K562 (cell line): ENCODE results near the gene PLA2G4C. TPM values are rescaled to one million over a fixed set of nuclear protein-coding genes. Genes with fewer than 3 reads are reported as not detected.

Experiments used
- ATAC-seq: fragments of 200-7000 bp; cut with Tn5 transposase; 3 replicates; pipeline ENCODE4 v1.9.1; 2020; ENCODE audit warnings: moderate library complexity
- BruUV-seq: library from RNA; stranded (reverse); fragments of 400-500 nt; replicated peaks from 2 replicates; lab custom pipeline; 2021; lab: Mats Ljungman, UMichigan
- CTCF ChIA-PET: fragments of 300-600 bp; formaldehyde crosslinking; extraction: SDS; loops from one replicate; lab custom pipeline; 2021; ENCODE audit warnings: low intra/inter-chr PET ratio; lab: Yijun Ruan, JAX
- POLR2A ChIA-PET: fragments of 300-600, 350-650 bp; sonication (Branson Sonifier 250); formaldehyde crosslinking; extraction: SDS; loops from one replicate; lab custom pipeline; 2021; ENCODE audit warnings: antibody characterized with exemption, inconsistent platforms; lab: Yijun Ruan, JAX
- DNase-seq, 4 experiments: peaks; one replicate each; pipeline versions ENCODE4 v3.0.0 to v3.0.0-alpha.2; 2011 to 2018; ENCODE audit warnings: low spot score in 3 of 4, mixed read lengths in 3 of 4; ENCODE audit errors: extremely low read depth in 1 of 4
- FAIRE-seq: peaks from 2 replicates; lab custom pipeline; 2011; peaks lifted over from hg19 to GRCh38; lab: Jason Lieb, UNC
- H2AFZ ChIP-seq: 2 replicates; pipeline ENCODE4 v1.6.0; 2011; ENCODE audit warnings: low read depth, low read length, control low read depth, inconsistent platforms
- H3K27ac ChIP-seq: fragments of 200-600 bp; 3 replicates; pipeline ENCODE4 v1.8.0; 2011; ENCODE audit warnings: low read depth, mild to moderate bottlenecking, control low read depth, inconsistent platforms, low read length, moderate library complexity, mixed read lengths; ENCODE audit errors: extremely low read depth
- H3K27me3 ChIP-seq, 2 experiments: fragments of 300-600 bp in 1 of 2; 2 replicates in 1 of 2; 3 replicates in 1 of 2; pipeline versions ENCODE4 v1.6.0 to v1.8.0; 2011; ENCODE audit warnings: inconsistent platforms in 2 of 2, low read length in 2 of 2, mild to moderate bottlenecking in 1 of 2, mixed read lengths in 1 of 2, moderate library complexity in 1 of 2; ENCODE audit not compliant: control insufficient read depth in 2 of 2, insufficient read depth in 2 of 2
- H3K36me3 ChIP-seq: fragments of 300-600 bp; 3 replicates; pipeline ENCODE4 v1.8.0; 2011; ENCODE audit warnings: mild to moderate bottlenecking, low read length, inconsistent platforms; ENCODE audit not compliant: control insufficient read depth, insufficient read depth
- H3K4me1 ChIP-seq, 2 experiments: fragments of 200-600 bp in 1 of 2; replicated peaks in 1 of 2; 2 replicates in 1 of 2; 3 replicates in 1 of 2; pipeline versions ENCODE4 v1.5.1 to v1.8.0; 2011; ENCODE audit warnings: inconsistent platforms in 2 of 2, low read length in 2 of 2, mild to moderate bottlenecking in 1 of 2, mixed read lengths in 1 of 2, moderate library complexity in 1 of 2; ENCODE audit not compliant: control insufficient read depth in 2 of 2, insufficient read depth in 2 of 2
- H3K4me2 ChIP-seq: 2 replicates; pipeline ENCODE4 v1.6.1; 2011; ENCODE audit warnings: low read length, control low read depth, inconsistent platforms, mixed read lengths; ENCODE audit not compliant: insufficient read depth
- H3K4me3 ChIP-seq: fragments of 200-600 bp; sonication (generic), shearing (Covaris generic); 2 replicates; pipeline ENCODE4 v1.5.1; 2016; ENCODE audit warnings: control low read depth, inconsistent platforms
- H3K79me2 ChIP-seq: fragments of 200-600 bp; 3 replicates; pipeline ENCODE4 v1.8.0; 2011; ENCODE audit warnings: low read length, inconsistent platforms; ENCODE audit not compliant: control insufficient read depth, insufficient read depth
- H3K9ac ChIP-seq, 2 experiments: 2 replicates each; pipeline versions ENCODE4 v1.6.0 to v1.6.1; 2011; ENCODE audit warnings: low read depth in 2 of 2, low read length in 2 of 2, control low read depth in 1 of 2, inconsistent platforms in 1 of 2, mild to moderate bottlenecking in 1 of 2, mixed read lengths in 1 of 2; ENCODE audit not compliant: insufficient read depth in 1 of 2
- H3K9me1 ChIP-seq: one replicate; pipeline ENCODE4 v1.6.0; 2011; ENCODE audit warnings: inconsistent platforms, mild to moderate bottlenecking, low read length, moderate library complexity; ENCODE audit not compliant: control insufficient read depth, insufficient read depth
- H3K9me3 ChIP-seq: replicated peaks from 2 replicates; pipeline ENCODE4 v1.5.1; 2011; ENCODE audit warnings: low read depth, low read length, inconsistent platforms; ENCODE audit not compliant: control insufficient read depth, insufficient read depth
- H4K20me1 ChIP-seq: replicated peaks from 2 replicates; pipeline ENCODE4 v1.6.1; 2011; ENCODE audit warnings: low read length, inconsistent platforms, mixed read lengths; ENCODE audit not compliant: control insufficient read depth, insufficient read depth
- BMI1 ChIP-seq: fragments of 150-350 bp; IDR thresholded peaks from 2 replicates; pipeline ENCODE4 v1.6.1; 2014; ENCODE audit warnings: low read length
- C11orf30 ChIP-seq: fragments of 450-650 bp; IDR thresholded peaks from 2 replicates; pipeline ENCODE4 v1.6.1; 2016; ENCODE audit warnings: low read depth, mild to moderate bottlenecking
- CBFA2T3 ChIP-seq: fragments of 450-650 bp; IDR thresholded peaks from 2 replicates; pipeline ENCODE4 v1.6.1; 2017
- HBP1 ChIP-seq: fragments of 450-650 bp; formaldehyde crosslinking; IDR thresholded peaks from 2 replicates; pipeline ENCODE4 v1.4.0; 2022; ENCODE audit warnings: missing genetic modification characterization
- ILF3 ChIP-seq: fragments of 450-650 bp; IDR thresholded peaks from 2 replicates; pipeline ENCODE4 v1.6.1; 2018; ENCODE audit warnings: antibody characterized with exemption, mild to moderate bottlenecking, moderate library complexity, borderline replicate concordance
- POLR2B ChIP-seq: fragments of 450-650 bp; IDR thresholded peaks from 2 replicates; pipeline ENCODE4 v1.6.1; 2018; ENCODE audit warnings: low read depth; ENCODE audit not compliant: partially characterized antibody
- POLR2H ChIP-seq: IDR thresholded peaks from 2 replicates; pipeline ENCODE4 v1.6.1; 2016; ENCODE audit warnings: missing genetic modification characterization, low read depth, mild to moderate bottlenecking, control low read depth, missing compliant biosample characterization, moderate library complexity
- POU5F1 ChIP-seq: fragments of 150-350 bp; IDR thresholded peaks from 2 replicates; pipeline ENCODE4 v1.6.1; 2014; ENCODE audit warnings: borderline replicate concordance, low read length, low read depth, mild to moderate bottlenecking; ENCODE audit not compliant: partially characterized antibody
- SP1 ChIP-seq: sonication (generic); formaldehyde crosslinking; IDR thresholded peaks from 2 replicates; pipeline ENCODE4 v1.8.1; 2022; ENCODE audit warnings: mild to moderate bottlenecking, missing genetic modification reagents
- TAF7 ChIP-seq: fragments of 450-650 bp; IDR thresholded peaks from 2 replicates; pipeline ENCODE4 v1.6.1; 2016; ENCODE audit warnings: missing genetic modification characterization, missing compliant biosample characterization
- ZNF354B ChIP-seq: fragments of 250-450 bp; sonication (Bioruptor Pico); IDR thresholded peaks from 2 replicates; pipeline ENCODE4 v1.4.0; 2020
- WGBS: fragments of 100-300 bp; shearing (Covaris generic); methylation state at CpG from one replicate; pipeline ENCODE4 v1.1.6; 2016; ENCODE audit warnings: low coverage, mixed read lengths; ENCODE audit not compliant: insufficient coverage; ENCODE audit errors: missing lambda C conversion rate; 5-methylcytosine and 5-hydroxymethylcytosine counted together
- in situ Hi-C: fragments of 300-500 bp; cut with MboI; formaldehyde crosslinking; loops from 4 replicates; pipeline ENCODE4 v1.15.0; 2018; ENCODE audit warnings: inconsistent platforms, mixed read lengths
- intact Hi-C: fragments of 100-400 bp; cut with micrococcal nuclease; formaldehyde crosslinking; loops from 2 replicates; pipeline ENCODE4 v1.14.2; 2022
- polyA plus RNA-seq, 8 experiments: library from polyadenylated mRNA; depleted of rRNA in 4 of 8; stranded (reverse) in 5 of 8; unstranded in 3 of 8; fragments of >200 nt; fragmentation: Nextera tagmentation in 2 of 8; fragmentation: Illumina TruSeq in 1 of 8; extraction: Ambion mirVana in 2 of 8; extraction: Trizol in 1 of 8; gene quantifications; 2 replicates each; pipeline versions ENCODE4 v1.2.1 to v1.2.3, GENCODE V29; 2011 to 2014; ENCODE audit warnings: inconsistent platforms in 1 of 8, missing spikeins in 1 of 8
- total RNA-seq, 7 experiments: library from RNA; depleted of rRNA in 6 of 7; stranded (reverse); fragments of >200 nt in 6 of 7; fragmentation: Illumina TruSeq in 2 of 7; extraction: Trizol in 2 of 7; gene quantifications; 2 replicates each; pipeline versions ENCODE4 v1.2.1 to v1.2.3, GENCODE V29; 2011 to 2021; ENCODE audit warnings: low replicate concordance in 1 of 7

PLA2G4C gene
- total and polyA plus RNA-seq, 9 of the 15 experiments (the other 6 are each of a cell fraction or from before 2014, with no cell fraction given) = 0.27 to 0.35 (median 0.35) TPM; not detected in 6

- 94% methylated on average over 9 of the region's 9 CpGs for WGBS
- Histone ChIP-seq H3K9me1 (no peaks in the 10 kb centered on the region), H2AFZ (no peak overlapping the region), H3K27me3 (no peaks in the 10 kb centered on the region), H3K4me2 (no peak overlapping the region), H3K27ac (no peak overlapping the region), H3K36me3 (peaks cover 89% of the 10 kb centered on the region; the same call in 2 of the 3 replicates), H3K79me2 (no peaks in the 10 kb centered on the region), H4K20me1 (no peaks in the 10 kb centered on the region), H3K4me1 (no peaks in the 10 kb centered on the region)
- no peak for DNase-seq
- intact Hi-C loops = no loop called here
- no peak for FAIRE-seq
- POLR2A ChIA-PET = no interaction called here
- BruUV-seq = no TSS peak
- TF ChIP-seq HBP1 = no peak
- no peak for TF ChIP-seq TAF7
- TF ChIP-seq CBFA2T3 = no peak
- TF ChIP-seq POLR2B = no peak
- TF ChIP-seq ILF3 = no peak
- no peak for TF ChIP-seq POLR2H
- no peak for TF ChIP-seq C11orf30
- no peak for TF ChIP-seq ZNF354B
- TF ChIP-seq BMI1 = no peak
- TF ChIP-seq SP1 (CRISPR knock-in tag) = no peak
- no peak for TF ChIP-seq POU5F1
- TF ChIP-seq, all 486 proteins: peak for 0
- in situ Hi-C loops = no loop called here
- Histone ChIP-seq H3K9ac (no peak overlapping the region), H3K9me3 (no peaks in the 10 kb centered on the region), H3K4me3 (no peak overlapping the region)
- ATAC-seq = no peak
- CTCF ChIA-PET = no interaction called here
Measured at GRCh38 chr19:48148576-48148975, 38.0 kb upstream of the PLA2G4C start.
